Suprapubic skin (tissue), 4 donors: ENCODE measurements around the gene ZFR2.

Experiments used
- EP300 ChIP-seq: sonication (generic); formaldehyde crosslinking; IDR thresholded peaks from one replicate; pipeline ENCODE4 v1.6.1; 2017; ENCODE audit warnings: antibody characterized with exemption
- POLR2A ChIP-seq, 2 donors: fragments of 450-650 bp; IDR thresholded peaks; one replicate each; pipeline ENCODE4 v1.6.1; 2017; ENCODE audit warnings: antibody characterized with exemption in 2 of 2, mild to moderate bottlenecking in 2 of 2, moderate library complexity in 2 of 2
- POLR2AphosphoS5 ChIP-seq, 3 donors: sonication (generic); formaldehyde crosslinking; IDR thresholded peaks; one replicate each; pipeline ENCODE4 v1.6.1; 2017; ENCODE audit warnings: antibody characterized with exemption in 3 of 3
- TF ChIP-seq, protein P1 (sequence below), 2 donors: fragments of 200-600 bp in 1 of 2; fragments of 450-650 bp in 1 of 2; sonication (generic) in 1 of 2; IDR thresholded peaks; one replicate each; pipeline ENCODE4 v1.5.1; 2016 to 2019; ENCODE audit warnings: antibody characterized with exemption in 2 of 2, mild to moderate bottlenecking in 1 of 2, moderate library complexity in 1 of 2

DNA sequence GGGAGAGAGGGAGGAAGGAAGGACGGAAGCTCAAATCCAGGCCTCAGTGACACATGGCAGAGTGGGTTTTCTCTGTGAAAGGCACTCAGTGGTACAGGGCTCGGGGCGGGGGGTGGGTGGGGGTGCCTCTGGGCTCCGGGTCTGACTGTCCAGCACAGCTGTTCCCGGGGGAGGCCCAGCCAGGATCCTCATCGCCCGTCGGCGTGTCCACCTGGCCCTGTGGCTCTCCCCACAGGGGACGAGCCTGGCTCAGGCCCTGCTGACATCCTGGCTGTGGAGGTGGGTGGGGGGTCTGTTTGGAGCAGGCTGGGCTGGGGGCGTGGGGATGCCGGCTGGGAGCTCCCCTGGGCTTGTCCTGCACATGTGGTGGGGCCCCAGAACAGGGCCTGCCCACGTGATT lies 64.4 kb downstream of the ZFR2 start:
- TF ChIP-seq, protein P1, sequence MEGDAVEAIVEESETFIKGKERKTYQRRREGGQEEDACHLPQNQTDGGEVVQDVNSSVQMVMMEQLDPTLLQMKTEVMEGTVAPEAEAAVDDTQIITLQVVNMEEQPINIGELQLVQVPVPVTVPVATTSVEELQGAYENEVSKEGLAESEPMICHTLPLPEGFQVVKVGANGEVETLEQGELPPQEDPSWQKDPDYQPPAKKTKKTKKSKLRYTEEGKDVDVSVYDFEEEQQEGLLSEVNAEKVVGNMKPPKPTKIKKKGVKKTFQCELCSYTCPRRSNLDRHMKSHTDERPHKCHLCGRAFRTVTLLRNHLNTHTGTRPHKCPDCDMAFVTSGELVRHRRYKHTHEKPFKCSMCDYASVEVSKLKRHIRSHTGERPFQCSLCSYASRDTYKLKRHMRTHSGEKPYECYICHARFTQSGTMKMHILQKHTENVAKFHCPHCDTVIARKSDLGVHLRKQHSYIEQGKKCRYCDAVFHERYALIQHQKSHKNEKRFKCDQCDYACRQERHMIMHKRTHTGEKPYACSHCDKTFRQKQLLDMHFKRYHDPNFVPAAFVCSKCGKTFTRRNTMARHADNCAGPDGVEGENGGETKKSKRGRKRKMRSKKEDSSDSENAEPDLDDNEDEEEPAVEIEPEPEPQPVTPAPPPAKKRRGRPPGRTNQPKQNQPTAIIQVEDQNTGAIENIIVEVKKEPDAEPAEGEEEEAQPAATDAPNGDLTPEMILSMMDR (IDR thresholded peaks at IDR 0.05): no peak
- TF ChIP-seq POLR2A (IDR thresholded peaks at IDR 0.05) (no peak), POLR2AphosphoS5 (IDR thresholded peaks at IDR 0.05) (no peak), EP300 (no peak)
